ENCODE data around the gene LRMDA. TPM values are rescaled to one million over a fixed set of nuclear protein-coding genes. Genes with fewer than 3 reads are reported as not detected.

The LRMDA gene
- total and polyA plus RNA-seq, 10 of the 15 experiments (the other 5 are each of a cell fraction or from before 2014, with no cell fraction given), result 0.07 to 0.54 (median 0.29) TPM; not detected in 4

DNA sequence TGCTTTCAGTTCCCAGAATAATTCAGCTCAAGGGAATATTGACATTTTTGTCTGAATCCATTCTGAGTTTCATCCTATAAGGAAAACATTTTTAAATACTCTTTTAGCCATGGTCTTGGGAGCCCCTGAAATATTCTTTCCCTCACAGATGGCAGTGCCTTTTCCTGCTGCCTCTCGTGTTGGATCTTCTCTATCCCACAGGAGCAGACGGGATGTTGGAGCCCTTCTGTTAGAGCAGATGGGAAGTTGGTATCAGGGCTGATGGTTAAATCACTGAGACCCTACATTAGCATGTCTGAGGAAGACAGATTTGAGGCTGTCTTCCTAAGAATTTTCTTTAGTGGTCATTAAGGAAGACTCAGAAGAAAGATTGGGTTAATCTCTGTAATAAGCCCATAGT, 737.8 kb downstream of the LRMDA start:
- WGBS (ENCODE audit: insufficient coverage, insufficient replicate concordance, low lambda C conversion rate, missing lambda C conversion rate), result 3% methylated on average over 2 of the region's 2 CpGs
- no peaks in the 10 kb centered on the region for H3K27me3 ChIP-seq (replicated peaks in 1 of 2; ENCODE audit: control insufficient read depth in 2 of 2, insufficient read depth in 2 of 2, low read length in 1 of 2)
- in situ Hi-C loops (cut with MboI) (no loop called here), intact Hi-C loops (cut with micrococcal nuclease; ENCODE audit: unreplicated experiment) (no loop called here)
- H4K20me1 ChIP-seq (ENCODE audit: control insufficient read depth, insufficient read depth), result no peaks in the 10 kb centered on the region
- no peak overlapping the region for H3K9ac ChIP-seq (ENCODE audit: control insufficient read depth, insufficient read depth, low read length)
- no peak for FAIRE-seq
- RAD21 ChIA-PET (ENCODE audit: unreplicated experiment), result no interaction called here
- SMC1A ChIA-PET (ENCODE audit: uncharacterized antibody, unreplicated experiment), result no interaction called here
- H3K9me3 ChIP-seq (replicated peaks; ENCODE audit: control insufficient read depth, insufficient read depth, low read length), result no peaks in the 10 kb centered on the region
- H3K79me2 ChIP-seq (ENCODE audit: control insufficient read depth, insufficient read depth, low read length), result no peaks in the 10 kb centered on the region
- DNase-seq (ENCODE audit: low read depth, low spot score), result no peak
- no TSS peak for BruUV-seq (replicated peaks)
- H3K36me3 ChIP-seq (ENCODE audit: control insufficient read depth in 2 of 2, insufficient read depth in 2 of 2, low read length in 1 of 2), result no peaks in the 10 kb centered on the region
- H3K4me2 ChIP-seq (ENCODE audit: control insufficient read depth, insufficient read depth), result no peak overlapping the region
- CTCF ChIA-PET, result no interaction called here
- no peak overlapping the region for H3K27ac ChIP-seq (ENCODE audit: control insufficient read depth, insufficient read depth)
- H3K4me3 ChIP-seq, result no peak overlapping the region
- TF ChIP-seq KAT2A (conservative IDR thresholded peaks at IDR 0.05; ENCODE audit: control insufficient read depth, low read depth, low read length) (no peak), FOXM1 (IDR thresholded peaks at IDR 0.05; ENCODE audit: low read depth, low read length) (no peak), SIX5 (IDR thresholded peaks at IDR 0.05; ENCODE audit: low read depth, low read length, severe bottlenecking) (no peak), ZNF687 (IDR thresholded peaks at IDR 0.05) (no peak), REST (IDR thresholded peaks at IDR 0.05; ENCODE audit: low read depth, low read length) (no peak), FOXK2 (IDR thresholded peaks at IDR 0.05) (no peak), CREB1 (IDR thresholded peaks at IDR 0.05; ENCODE audit: low read depth) (no peak)
- TF ChIP-seq, protein P1, sequence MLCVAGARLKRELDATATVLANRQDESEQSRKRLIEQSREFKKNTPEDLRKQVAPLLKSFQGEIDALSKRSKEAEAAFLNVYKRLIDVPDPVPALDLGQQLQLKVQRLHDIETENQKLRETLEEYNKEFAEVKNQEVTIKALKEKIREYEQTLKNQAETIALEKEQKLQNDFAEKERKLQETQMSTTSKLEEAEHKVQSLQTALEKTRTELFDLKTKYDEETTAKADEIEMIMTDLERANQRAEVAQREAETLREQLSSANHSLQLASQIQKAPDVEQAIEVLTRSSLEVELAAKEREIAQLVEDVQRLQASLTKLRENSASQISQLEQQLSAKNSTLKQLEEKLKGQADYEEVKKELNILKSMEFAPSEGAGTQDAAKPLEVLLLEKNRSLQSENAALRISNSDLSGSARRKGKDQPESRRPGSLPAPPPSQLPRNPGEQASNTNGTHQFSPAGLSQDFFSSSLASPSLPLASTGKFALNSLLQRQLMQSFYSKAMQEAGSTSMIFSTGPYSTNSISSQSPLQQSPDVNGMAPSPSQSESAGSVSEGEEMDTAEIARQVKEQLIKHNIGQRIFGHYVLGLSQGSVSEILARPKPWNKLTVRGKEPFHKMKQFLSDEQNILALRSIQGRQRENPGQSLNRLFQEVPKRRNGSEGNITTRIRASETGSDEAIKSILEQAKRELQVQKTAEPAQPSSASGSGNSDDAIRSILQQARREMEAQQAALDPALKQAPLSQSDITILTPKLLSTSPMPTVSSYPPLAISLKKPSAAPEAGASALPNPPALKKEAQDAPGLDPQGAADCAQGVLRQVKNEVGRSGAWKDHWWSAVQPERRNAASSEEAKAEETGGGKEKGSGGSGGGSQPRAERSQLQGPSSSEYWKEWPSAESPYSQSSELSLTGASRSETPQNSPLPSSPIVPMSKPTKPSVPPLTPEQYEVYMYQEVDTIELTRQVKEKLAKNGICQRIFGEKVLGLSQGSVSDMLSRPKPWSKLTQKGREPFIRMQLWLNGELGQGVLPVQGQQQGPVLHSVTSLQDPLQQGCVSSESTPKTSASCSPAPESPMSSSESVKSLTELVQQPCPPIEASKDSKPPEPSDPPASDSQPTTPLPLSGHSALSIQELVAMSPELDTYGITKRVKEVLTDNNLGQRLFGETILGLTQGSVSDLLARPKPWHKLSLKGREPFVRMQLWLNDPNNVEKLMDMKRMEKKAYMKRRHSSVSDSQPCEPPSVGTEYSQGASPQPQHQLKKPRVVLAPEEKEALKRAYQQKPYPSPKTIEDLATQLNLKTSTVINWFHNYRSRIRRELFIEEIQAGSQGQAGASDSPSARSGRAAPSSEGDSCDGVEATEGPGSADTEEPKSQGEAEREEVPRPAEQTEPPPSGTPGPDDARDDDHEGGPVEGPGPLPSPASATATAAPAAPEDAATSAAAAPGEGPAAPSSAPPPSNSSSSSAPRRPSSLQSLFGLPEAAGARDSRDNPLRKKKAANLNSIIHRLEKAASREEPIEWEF (IDR thresholded peaks at IDR 0.05; ENCODE audit: insufficient replicate concordance, low read depth, low read length), result no peak
- no peak for ATAC-seq
- no peak overlapping the region for H2AFZ ChIP-seq (ENCODE audit: control insufficient read depth, low read depth, low read length)
- no peaks in the 10 kb centered on the region for H3K4me1 ChIP-seq (ENCODE audit: control insufficient read depth, insufficient read depth, low read length)
- POLR2A ChIA-PET, result interaction anchor here (0.8 kb wide), 1 partner anchor 10 kb away, joined by 3 read pairs; no protein-coding TSS in a partner anchor

Data from GM12878 (cell line).